ENCODE measurements around the gene UXS1.
A peak's percentile ranks its signal among the peaks of the same experiment; 100 is the strongest.

Gene UXS1

GRCh38 chr2:106108351-106108750, 85.8 kb downstream of the UXS1 start:
- Mint-ChIP-seq H3K9me3 (no peaks in the 10 kb centered on the region), H3K36me3 (ENCODE audit: low read depth) (peaks cover 29% of the 10 kb centered on the region), H3K4me3 (no peak overlapping the region), H3K27ac (no peak overlapping the region), H3K27me3 (no peaks in the 10 kb centered on the region), H3K4me1 (ENCODE audit: low read depth) (peaks cover 4% of the 10 kb centered on the region)
- DNase-seq = no peak

- DNase-seq = peak; percentile 58
These were observed 86.5 kb downstream of the UXS1 start for GRCh38 chr2:106107509-106108131.

GRCh38 chr2:106106622-106107508, 87.2 kb downstream of the UXS1 start:
- H3K9me3 Mint-ChIP-seq = no peaks in the 10 kb centered on the region
- no peaks in the 10 kb centered on the region for H3K27me3 Mint-ChIP-seq
- H3K27ac Mint-ChIP-seq = peak overlapping the region; percentile 87
- no peak for DNase-seq
- H3K4me3 Mint-ChIP-seq = no peak overlapping the region
- peaks cover 32% of the 10 kb centered on the region for H3K36me3 Mint-ChIP-seq (ENCODE audit: low read depth)
- H3K4me1 Mint-ChIP-seq (ENCODE audit: low read depth) = peaks cover 4% of the 10 kb centered on the region

More at GRCh38 chr2:106107509-106108131, 86.5 kb downstream of the UXS1 start:
- Mint-ChIP-seq H3K36me3 (ENCODE audit: low read depth) (peaks cover 29% of the 10 kb centered on the region), H3K4me1 (ENCODE audit: low read depth) (peaks cover 4% of the 10 kb centered on the region), H3K9me3 (no peaks in the 10 kb centered on the region), H3K27ac (peak overlapping the region; percentile 87), H3K4me3 (no peak overlapping the region), H3K27me3 (no peaks in the 10 kb centered on the region)

GRCh38 chr2:106105151-106105922, 88.8 kb downstream of the UXS1 start:
- Mint-ChIP-seq H3K27ac (peak overlapping the region; percentile 24), H3K4me1 (ENCODE audit: low read depth) (peaks cover 4% of the 10 kb centered on the region), H3K4me3 (no peak overlapping the region), H3K9me3 (no peaks in the 10 kb centered on the region), H3K27me3 (no peaks in the 10 kb centered on the region), H3K36me3 (ENCODE audit: low read depth) (peaks cover 47% of the 10 kb centered on the region)
- DNase-seq = no peak

- H3K9me3 Mint-ChIP-seq = no peaks in the 10 kb centered on the region
- no peak overlapping the region for H3K4me3 Mint-ChIP-seq
- H3K27me3 Mint-ChIP-seq = no peaks in the 10 kb centered on the region
- H3K27ac Mint-ChIP-seq = peak overlapping the region; percentile 47
- H3K4me1 Mint-ChIP-seq (ENCODE audit: low read depth) = peaks cover 4% of the 10 kb centered on the region
- H3K36me3 Mint-ChIP-seq (ENCODE audit: low read depth) = peaks cover 56% of the 10 kb centered on the region
- DNase-seq = peak; percentile 70
These were observed 89.6 kb downstream of the UXS1 start for GRCh38 chr2:106104332-106105062.

GRCh38 chr2:106099691-106100090, 94.4 kb downstream of the UXS1 start:
- H3K36me3 Mint-ChIP-seq (ENCODE audit: low read depth) = peaks cover 74% of the 10 kb centered on the region
- H3K27me3 Mint-ChIP-seq = no peaks in the 10 kb centered on the region
- no peaks in the 10 kb centered on the region for H3K9me3 Mint-ChIP-seq
- H3K4me1 Mint-ChIP-seq (ENCODE audit: low read depth) = peaks cover 35% of the 10 kb centered on the region
- peak overlapping the region; percentile 62 for H3K27ac Mint-ChIP-seq
- no peak for DNase-seq
- H3K4me3 Mint-ChIP-seq = no peak overlapping the region

- no peak overlapping the region for H3K27ac Mint-ChIP-seq
- peaks cover 80% of the 10 kb centered on the region for H3K36me3 Mint-ChIP-seq (ENCODE audit: low read depth)
- H3K9me3 Mint-ChIP-seq = no peaks in the 10 kb centered on the region
- peaks cover 43% of the 10 kb centered on the region for H3K4me1 Mint-ChIP-seq (ENCODE audit: low read depth)
- no peaks in the 10 kb centered on the region for H3K27me3 Mint-ChIP-seq
- H3K4me3 Mint-ChIP-seq = no peak overlapping the region
- DNase-seq = no peak
These were observed 95.4 kb downstream of the UXS1 start for GRCh38 chr2:106098664-106099063.

GRCh38 chr2:106098081-106098480, 96.0 kb downstream of the UXS1 start:
- peaks cover 48% of the 10 kb centered on the region for H3K4me1 Mint-ChIP-seq (ENCODE audit: low read depth)
- no peaks in the 10 kb centered on the region for H3K27me3 Mint-ChIP-seq
- H3K4me3 Mint-ChIP-seq = no peak overlapping the region
- DNase-seq = peak; percentile 54
- H3K9me3 Mint-ChIP-seq = no peaks in the 10 kb centered on the region
- H3K27ac Mint-ChIP-seq = no peak overlapping the region
- H3K36me3 Mint-ChIP-seq (ENCODE audit: low read depth) = peaks cover 81% of the 10 kb centered on the region

- no peak overlapping the region for H3K4me3 Mint-ChIP-seq
- peaks cover 82% of the 10 kb centered on the region for H3K36me3 Mint-ChIP-seq (ENCODE audit: low read depth)
- H3K9me3 Mint-ChIP-seq = no peaks in the 10 kb centered on the region
- no peaks in the 10 kb centered on the region for H3K27me3 Mint-ChIP-seq
- no peak for DNase-seq
- H3K27ac Mint-ChIP-seq = peak overlapping the region; percentile 81
- peaks cover 50% of the 10 kb centered on the region for H3K4me1 Mint-ChIP-seq (ENCODE audit: low read depth)
These were observed 96.8 kb downstream of the UXS1 start for GRCh38 chr2:106097038-106098000.

GRCh38 chr2:106096299-106097037, 97.6 kb downstream of the UXS1 start:
- H3K36me3 Mint-ChIP-seq (ENCODE audit: low read depth) = peaks cover 81% of the 10 kb centered on the region
- no peaks in the 10 kb centered on the region for H3K9me3 Mint-ChIP-seq
- H3K4me1 Mint-ChIP-seq (ENCODE audit: low read depth) = peaks cover 55% of the 10 kb centered on the region
- no peaks in the 10 kb centered on the region for H3K27me3 Mint-ChIP-seq
- peak overlapping the region; percentile 15 for H3K4me3 Mint-ChIP-seq
- peak overlapping the region; percentile 81 for H3K27ac Mint-ChIP-seq
- no peak for DNase-seq

GRCh38 chr2:106095478-106096298, 98.4 kb downstream of the UXS1 start:
- Mint-ChIP-seq H3K9me3 (no peaks in the 10 kb centered on the region), H3K27ac (peak overlapping the region; percentile 81), H3K4me1 (ENCODE audit: low read depth) (peaks cover 63% of the 10 kb centered on the region), H3K27me3 (no peaks in the 10 kb centered on the region), H3K4me3 (peak overlapping the region; percentile 15), H3K36me3 (ENCODE audit: low read depth) (peaks cover 81% of the 10 kb centered on the region)
- DNase-seq = peak; percentile 76

All from activated T-cell treated with anti-CD3 and anti-CD28 coated beads, Interleukin-2, amount 50 U/mL, for 24 hours (primary cell).